HEK293 (cell line): ENCODE results near the gene ZNF22.
A peak's percentile ranks its signal among the peaks of the same experiment; 100 is the strongest.

ENCODE experiments used
- CTCF ChIA-PET: fragments of 350-600 bp; formaldehyde crosslinking; extraction: SDS; loops from one replicate; lab custom pipeline; 2021; ENCODE audit warnings: antibody characterized with exemption; lab: Yijun Ruan, JAX
- POLR2A ChIA-PET: fragments of 300-600 bp; formaldehyde crosslinking; extraction: SDS; loops from one replicate; lab custom pipeline; 2020; ENCODE audit warnings: antibody characterized with exemption, inconsistent platforms; lab: Yijun Ruan, JAX
- H3K27ac ChIP-seq: fragments of 200-500 bp; sonication (Bioruptor generic); 2 replicates; pipeline ENCODE4 v1.5.1; 2014; ENCODE audit warnings: low read depth, low read length, control low read depth, inconsistent platforms; ENCODE audit errors: extremely low read depth
- H3K36me3 ChIP-seq, 2 experiments: fragments of 200-500 bp in 1 of 2; sonication (Bioruptor generic) in 1 of 2; 1 replicate in 1 of 2; 2 replicates in 1 of 2; pipeline ENCODE4 v1.5.1; 2014 to 2017; ENCODE audit warnings: inconsistent platforms in 2 of 2, low read length in 2 of 2; ENCODE audit not compliant: control insufficient read depth in 2 of 2, insufficient read depth in 1 of 2
- H3K4me1 ChIP-seq: fragments of 200-500 bp; sonication (Bioruptor generic); 2 replicates; pipeline ENCODE4 v1.5.1; 2014; ENCODE audit warnings: mild to moderate bottlenecking, low read length, inconsistent platforms; ENCODE audit not compliant: control insufficient read depth, insufficient read depth
- H3K4me3 ChIP-seq: 2 replicates; pipeline ENCODE4 v1.5.1; 2011; ENCODE audit warnings: low read depth, mild to moderate bottlenecking, control low read depth, low read length, moderate library complexity
- H3K9me3 ChIP-seq: fragments of 200-500 bp; sonication (Bioruptor generic); 2 replicates; pipeline ENCODE4 v1.5.1; 2014; ENCODE audit warnings: low read depth, low read length, inconsistent platforms; ENCODE audit not compliant: control insufficient read depth, insufficient read depth
- GLI4 ChIP-seq: fragments of 450-650 bp; formaldehyde crosslinking; IDR thresholded peaks from 2 replicates; pipeline ENCODE4 v1.5.1; 2016; ENCODE audit warnings: missing biosample characterization, missing genetic modification characterization
- OSR2 ChIP-seq: fragments of 450-650 bp; formaldehyde crosslinking; IDR thresholded peaks from 2 replicates; pipeline ENCODE4 v1.5.1; 2016; ENCODE audit warnings: missing biosample characterization, missing genetic modification characterization
- PRDM2 ChIP-seq: fragments of 450-650 bp; formaldehyde crosslinking; IDR thresholded peaks from 2 replicates; pipeline ENCODE4 v1.5.1; 2016; ENCODE audit warnings: missing biosample characterization, missing genetic modification characterization, borderline replicate concordance
- YY1 ChIP-seq: fragments of 450-650 bp; formaldehyde crosslinking; IDR thresholded peaks from 2 replicates; pipeline ENCODE4 v1.5.1; 2018; ENCODE audit warnings: missing biosample characterization, missing genetic modification characterization
- ZBTB26 ChIP-seq: fragments of 450-650 bp; formaldehyde crosslinking; optimal IDR thresholded peaks from 2 replicates; pipeline ENCODE3; 2016; ENCODE audit warnings: missing biosample characterization, mild to moderate bottlenecking, missing genetic modification characterization
- ZFHX2 ChIP-seq: fragments of 450-650 bp; formaldehyde crosslinking; conservative IDR thresholded peaks from 2 replicates; pipeline ENCODE4 v1.5.1; 2016; ENCODE audit warnings: missing biosample characterization, missing genetic modification characterization
- ZNF155 ChIP-seq: fragments of 450-650 bp; formaldehyde crosslinking; IDR thresholded peaks from 2 replicates; pipeline ENCODE4 v1.5.1; 2016; ENCODE audit warnings: missing biosample characterization, missing genetic modification characterization
- ZNF157 ChIP-seq: fragments of 450-650 bp; formaldehyde crosslinking; IDR thresholded peaks from 2 replicates; pipeline ENCODE4 v1.5.1; 2016; ENCODE audit warnings: missing biosample characterization, missing genetic modification characterization
- ZNF23 ChIP-seq: fragments of 450-650 bp; formaldehyde crosslinking; IDR thresholded peaks from 2 replicates; pipeline ENCODE4 v1.5.1; 2016; ENCODE audit warnings: missing biosample characterization, missing genetic modification characterization, borderline replicate concordance
- ZNF24 ChIP-seq: fragments of 450-650 bp; formaldehyde crosslinking; IDR thresholded peaks from 2 replicates; pipeline ENCODE4 v1.5.1; 2016; ENCODE audit warnings: missing biosample characterization, missing genetic modification characterization
- ZNF433 ChIP-seq: fragments of 450-650 bp; formaldehyde crosslinking; IDR thresholded peaks from 2 replicates; pipeline ENCODE4 v1.5.1; 2016; ENCODE audit warnings: missing biosample characterization, missing genetic modification characterization, low read depth
- ZNF621 ChIP-seq: fragments of 450-650 bp; formaldehyde crosslinking; IDR thresholded peaks from 2 replicates; pipeline ENCODE4 v1.5.1; 2017; ENCODE audit warnings: missing biosample characterization, missing genetic modification characterization
- TF ChIP-seq, protein P1 (sequence below): fragments of 450-650 bp; formaldehyde crosslinking; IDR thresholded peaks from 2 replicates; pipeline ENCODE4 v1.5.1; 2016; ENCODE audit warnings: missing biosample characterization, missing genetic modification characterization, low read depth
- TF ChIP-seq, protein P2 (sequence below): fragments of 450-650 bp; formaldehyde crosslinking; IDR thresholded peaks from 2 replicates; pipeline ENCODE4 v1.5.1; 2016; ENCODE audit warnings: missing biosample characterization, missing genetic modification characterization

The ZNF22 gene

GRCh38 chr10:44968500-44969400 lies 32.0 kb upstream of the ZNF22 start (continued):
- TF ChIP-seq YY1 (no peak), PRDM2 (tag by site-specific recombination) (no peak), ZNF24 (no peak), ZNF621 (tag by site-specific recombination) (no peak), ZFHX2 (tag by site-specific recombination) (0 out of 2 replicates have a peak, but pooled peaks have one; percentile 7), ZBTB26 (tag by site-specific recombination) (no peak), OSR2 (no peak), ZNF433 (tag by site-specific recombination) (no peak)
- TF ChIP-seq, protein P1, sequence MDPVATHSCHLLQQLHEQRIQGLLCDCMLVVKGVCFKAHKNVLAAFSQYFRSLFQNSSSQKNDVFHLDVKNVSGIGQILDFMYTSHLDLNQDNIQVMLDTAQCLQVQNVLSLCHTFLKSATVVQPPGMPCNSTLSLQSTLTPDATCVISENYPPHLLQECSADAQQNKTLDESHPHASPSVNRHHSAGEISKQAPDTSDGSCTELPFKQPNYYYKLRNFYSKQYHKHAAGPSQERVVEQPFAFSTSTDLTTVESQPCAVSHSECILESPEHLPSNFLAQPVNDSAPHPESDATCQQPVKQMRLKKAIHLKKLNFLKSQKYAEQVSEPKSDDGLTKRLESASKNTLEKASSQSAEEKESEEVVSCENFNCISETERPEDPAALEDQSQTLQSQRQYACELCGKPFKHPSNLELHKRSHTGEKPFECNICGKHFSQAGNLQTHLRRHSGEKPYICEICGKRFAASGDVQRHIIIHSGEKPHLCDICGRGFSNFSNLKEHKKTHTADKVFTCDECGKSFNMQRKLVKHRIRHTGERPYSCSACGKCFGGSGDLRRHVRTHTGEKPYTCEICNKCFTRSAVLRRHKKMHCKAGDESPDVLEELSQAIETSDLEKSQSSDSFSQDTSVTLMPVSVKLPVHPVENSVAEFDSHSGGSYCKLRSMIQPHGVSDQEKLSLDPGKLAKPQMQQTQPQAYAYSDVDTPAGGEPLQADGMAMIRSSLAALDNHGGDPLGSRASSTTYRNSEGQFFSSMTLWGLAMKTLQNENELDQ (tag by site-specific recombination), result no peak

DNA sequence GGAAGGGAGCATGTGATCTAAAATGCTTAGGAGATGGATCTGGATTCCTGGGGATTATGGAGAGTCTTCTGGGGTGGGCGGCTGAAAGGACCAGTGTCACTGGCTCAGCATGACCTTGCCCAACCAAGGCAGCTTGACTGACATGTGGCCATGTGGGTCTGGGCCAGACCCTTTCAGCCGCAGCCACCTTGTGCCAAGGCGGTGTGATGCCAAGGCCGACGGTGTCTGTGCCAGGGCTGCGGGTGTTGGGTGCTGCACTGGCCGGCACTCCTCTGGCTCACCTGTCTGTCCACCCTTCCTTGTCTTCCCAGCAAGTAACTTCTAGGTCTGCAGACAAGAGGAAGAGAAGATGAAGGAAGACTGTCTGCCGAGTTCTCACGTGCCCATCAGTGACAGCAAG lies 30.9 kb upstream of the ZNF22 start:
- TF ChIP-seq, protein P2, sequence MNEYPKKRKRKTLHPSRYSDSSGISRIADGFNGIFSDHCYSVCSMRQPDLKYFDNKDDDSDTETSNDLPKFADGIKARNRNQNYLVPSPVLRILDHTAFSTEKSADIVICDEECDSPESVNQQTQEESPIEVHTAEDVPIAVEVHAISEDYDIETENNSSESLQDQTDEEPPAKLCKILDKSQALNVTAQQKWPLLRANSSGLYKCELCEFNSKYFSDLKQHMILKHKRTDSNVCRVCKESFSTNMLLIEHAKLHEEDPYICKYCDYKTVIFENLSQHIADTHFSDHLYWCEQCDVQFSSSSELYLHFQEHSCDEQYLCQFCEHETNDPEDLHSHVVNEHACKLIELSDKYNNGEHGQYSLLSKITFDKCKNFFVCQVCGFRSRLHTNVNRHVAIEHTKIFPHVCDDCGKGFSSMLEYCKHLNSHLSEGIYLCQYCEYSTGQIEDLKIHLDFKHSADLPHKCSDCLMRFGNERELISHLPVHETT (tag by site-specific recombination), result no peak
- TF ChIP-seq ZNF155 (tag by site-specific recombination), result no peak
- no peak for TF ChIP-seq ZNF433 (tag by site-specific recombination)
- TF ChIP-seq ZNF23 (tag by site-specific recombination), result no peak
- TF ChIP-seq ZNF157 (tag by site-specific recombination), result no peak
- TF ChIP-seq GLI4, result no peak
- H3K4me3 ChIP-seq, result no peak overlapping the region
- no peaks in the 10 kb centered on the region for H3K4me1 ChIP-seq
- H3K27ac ChIP-seq, result no peak overlapping the region
- POLR2A ChIA-PET, result interaction anchor here (0.8 kb wide), 1 partner anchor 13 kb away, joined by 3 read pairs; no protein-coding TSS in a partner anchor
- peaks cover 0 to 17% of the 10 kb centered on the region in 2 experiments; a peak in 1 of 3 replicates for H3K36me3 ChIP-seq
- H3K9me3 ChIP-seq, result no peaks in the 10 kb centered on the region
- CTCF ChIA-PET, result no interaction called here
